ENCODE measurements around the gene ANKRD6. TPM values are rescaled to one million over a fixed set of nuclear protein-coding genes. Genes with fewer than 3 reads are reported as not detected.

The ANKRD6 gene
- total RNA-seq, 6 experiments from 2014 or later, result 5.3 to 14.8 (median 8.3) TPM

GRCh38 chr6:89585154-89585553 lies 152.2 kb downstream of the ANKRD6 start:
- DNase-seq (no peak), ATAC-seq (no peak)
- Histone ChIP-seq H3K27me3 (no peaks in the 10 kb centered on the region), H3K27ac (no peak overlapping the region), H3K4me1 (no peaks in the 10 kb centered on the region), H3K9me3 (no peaks in the 10 kb centered on the region), H3K4me3 (no peak overlapping the region), H3K36me3 (no peaks in the 10 kb centered on the region)
- TF ChIP-seq, protein P1, sequence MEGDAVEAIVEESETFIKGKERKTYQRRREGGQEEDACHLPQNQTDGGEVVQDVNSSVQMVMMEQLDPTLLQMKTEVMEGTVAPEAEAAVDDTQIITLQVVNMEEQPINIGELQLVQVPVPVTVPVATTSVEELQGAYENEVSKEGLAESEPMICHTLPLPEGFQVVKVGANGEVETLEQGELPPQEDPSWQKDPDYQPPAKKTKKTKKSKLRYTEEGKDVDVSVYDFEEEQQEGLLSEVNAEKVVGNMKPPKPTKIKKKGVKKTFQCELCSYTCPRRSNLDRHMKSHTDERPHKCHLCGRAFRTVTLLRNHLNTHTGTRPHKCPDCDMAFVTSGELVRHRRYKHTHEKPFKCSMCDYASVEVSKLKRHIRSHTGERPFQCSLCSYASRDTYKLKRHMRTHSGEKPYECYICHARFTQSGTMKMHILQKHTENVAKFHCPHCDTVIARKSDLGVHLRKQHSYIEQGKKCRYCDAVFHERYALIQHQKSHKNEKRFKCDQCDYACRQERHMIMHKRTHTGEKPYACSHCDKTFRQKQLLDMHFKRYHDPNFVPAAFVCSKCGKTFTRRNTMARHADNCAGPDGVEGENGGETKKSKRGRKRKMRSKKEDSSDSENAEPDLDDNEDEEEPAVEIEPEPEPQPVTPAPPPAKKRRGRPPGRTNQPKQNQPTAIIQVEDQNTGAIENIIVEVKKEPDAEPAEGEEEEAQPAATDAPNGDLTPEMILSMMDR (IDR thresholded peaks at IDR 0.05), result no peak
- TF ChIP-seq POLR2A (IDR thresholded peaks at IDR 0.05), result no peak
- 50% methylated on average over 1 of the region's 1 CpG for WGBS (ENCODE audit: insufficient coverage, low coverage, low lambda C conversion rate, missing lambda C conversion rate)
- intact Hi-C loops (cut with DNase I), result no loop called here

GRCh38 chr6:89589297-89590025 lies 156.5 kb downstream of the ANKRD6 start:
- Histone ChIP-seq H3K9me3 (no peaks in the 10 kb centered on the region), H3K27ac (no peak overlapping the region), H3K36me3 (no peaks in the 10 kb centered on the region), H3K4me3 (no peak overlapping the region), H3K4me1 (no peaks in the 10 kb centered on the region), H3K27me3 (no peaks in the 10 kb centered on the region)
- DNase-seq (no peak), ATAC-seq (no peak)
- no peak for TF ChIP-seq POLR2A (IDR thresholded peaks at IDR 0.05)
- TF ChIP-seq, protein P1 (IDR thresholded peaks at IDR 0.05), result no peak
- WGBS (ENCODE audit: insufficient coverage, low coverage, low lambda C conversion rate, missing lambda C conversion rate), result 20% methylated on average over 1 of the region's 7 CpGs
- intact Hi-C loops (cut with DNase I), result no loop called here

DNA sequence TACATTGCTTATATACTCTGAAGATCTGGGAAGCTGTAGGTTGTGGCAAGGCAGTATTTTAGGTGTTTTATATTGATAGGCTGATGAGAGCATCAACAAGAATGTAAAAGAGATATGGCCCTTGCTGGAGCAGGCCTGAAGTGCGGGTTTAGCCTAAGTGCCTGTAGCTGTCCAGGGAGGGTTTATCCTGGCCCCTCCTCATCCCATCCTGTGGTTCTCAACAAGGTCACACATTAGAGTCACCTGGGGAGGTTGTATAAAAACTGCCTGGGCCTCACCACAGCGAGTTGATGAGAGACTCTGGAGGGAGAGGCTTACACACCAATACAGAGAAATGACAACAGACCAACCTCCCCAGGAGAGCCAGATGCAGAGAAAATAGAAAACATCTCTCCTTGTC lies 157.2 kb downstream of the ANKRD6 start:
- ATAC-seq (no peak), DNase-seq (no peak)
- intact Hi-C loops (cut with DNase I), result no loop called here
- H3K4me1 ChIP-seq, result no peaks in the 10 kb centered on the region
- 67% methylated on average over 2 of the region's 2 CpGs for WGBS (ENCODE audit: insufficient coverage, low coverage, low lambda C conversion rate, missing lambda C conversion rate)
- H3K9me3 ChIP-seq, result no peaks in the 10 kb centered on the region
- H3K27me3 ChIP-seq, result no peaks in the 10 kb centered on the region
- no peaks in the 10 kb centered on the region for H3K36me3 ChIP-seq
- TF ChIP-seq, protein P1 (IDR thresholded peaks at IDR 0.05), result no peak
- TF ChIP-seq POLR2A (IDR thresholded peaks at IDR 0.05), result no peak
- H3K27ac ChIP-seq, result no peak overlapping the region
- H3K4me3 ChIP-seq, result no peak overlapping the region

GRCh38 chr6:89591745-89592144 lies 158.8 kb downstream of the ANKRD6 start:
- Histone ChIP-seq H3K27me3 (no peaks in the 10 kb centered on the region), H3K9me3 (no peaks in the 10 kb centered on the region), H3K4me1 (no peaks in the 10 kb centered on the region), H3K4me3 (no peak overlapping the region), H3K36me3 (no peaks in the 10 kb centered on the region), H3K27ac (no peak overlapping the region)
- no peak for TF ChIP-seq POLR2A (IDR thresholded peaks at IDR 0.05)
- TF ChIP-seq, protein P1 (IDR thresholded peaks at IDR 0.05), result no peak
- WGBS (ENCODE audit: insufficient coverage, low coverage, low lambda C conversion rate, missing lambda C conversion rate), result 85% methylated on average over 2 of the region's 4 CpGs
- ATAC-seq (no peak), DNase-seq (no peak)
- intact Hi-C loops (cut with DNase I), result no loop called here

All from right lobe of liver (tissue), 6 donors.